ENCODE data around the gene RAB7A.

GRCh38 chr3:128814060-128814459 is 88.1 kb downstream of the RAB7A start:
- TF ChIP-seq EP300 (IDR thresholded peaks at IDR 0.05), result no peak
- TF ChIP-seq, protein P1, sequence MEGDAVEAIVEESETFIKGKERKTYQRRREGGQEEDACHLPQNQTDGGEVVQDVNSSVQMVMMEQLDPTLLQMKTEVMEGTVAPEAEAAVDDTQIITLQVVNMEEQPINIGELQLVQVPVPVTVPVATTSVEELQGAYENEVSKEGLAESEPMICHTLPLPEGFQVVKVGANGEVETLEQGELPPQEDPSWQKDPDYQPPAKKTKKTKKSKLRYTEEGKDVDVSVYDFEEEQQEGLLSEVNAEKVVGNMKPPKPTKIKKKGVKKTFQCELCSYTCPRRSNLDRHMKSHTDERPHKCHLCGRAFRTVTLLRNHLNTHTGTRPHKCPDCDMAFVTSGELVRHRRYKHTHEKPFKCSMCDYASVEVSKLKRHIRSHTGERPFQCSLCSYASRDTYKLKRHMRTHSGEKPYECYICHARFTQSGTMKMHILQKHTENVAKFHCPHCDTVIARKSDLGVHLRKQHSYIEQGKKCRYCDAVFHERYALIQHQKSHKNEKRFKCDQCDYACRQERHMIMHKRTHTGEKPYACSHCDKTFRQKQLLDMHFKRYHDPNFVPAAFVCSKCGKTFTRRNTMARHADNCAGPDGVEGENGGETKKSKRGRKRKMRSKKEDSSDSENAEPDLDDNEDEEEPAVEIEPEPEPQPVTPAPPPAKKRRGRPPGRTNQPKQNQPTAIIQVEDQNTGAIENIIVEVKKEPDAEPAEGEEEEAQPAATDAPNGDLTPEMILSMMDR (IDR thresholded peaks at IDR 0.05), result no peak
- TF ChIP-seq POLR2A (IDR thresholded peaks at IDR 0.05), result no peak

Data from stomach (tissue), 4 donors.